Ishikawa (cell line): ENCODE data around the gene DVL2.

ENCODE experiments used
- CEBPB ChIP-seq: IDR thresholded peaks from 2 replicates; pipeline ENCODE4 v1.6.1; 2012
- CREB1 ChIP-seq: IDR thresholded peaks from 2 replicates; pipeline ENCODE4 v1.6.1; 2012; ENCODE audit warnings: low read depth
- EGR1 ChIP-seq: IDR thresholded peaks from 2 replicates; pipeline ENCODE4 v1.6.1; 2012
- EP300 ChIP-seq: IDR thresholded peaks from 2 replicates; pipeline ENCODE4 v1.6.1; 2012; ENCODE audit warnings: borderline replicate concordance
- FOXM1 ChIP-seq: IDR thresholded peaks from 2 replicates; pipeline ENCODE4 v1.6.1; 2012; ENCODE audit warnings: low read depth, borderline replicate concordance
- RAD21 ChIP-seq: IDR thresholded peaks from 2 replicates; pipeline ENCODE4 v1.6.1; 2012; ENCODE audit warnings: low read depth
- TAF1 ChIP-seq: IDR thresholded peaks from 2 replicates; pipeline ENCODE4 v1.6.1; 2012; ENCODE audit warnings: low read depth, mild to moderate bottlenecking
- TCF12 ChIP-seq: IDR thresholded peaks from 2 replicates; pipeline ENCODE4 v1.6.1; 2012; ENCODE audit warnings: low read depth
- USF1 ChIP-seq: IDR thresholded peaks from 2 replicates; pipeline ENCODE4 v1.6.1; 2012
- YY1 ChIP-seq: IDR thresholded peaks from 2 replicates; pipeline ENCODE4 v1.6.1; 2012; ENCODE audit warnings: low read depth
- ZBTB7A ChIP-seq: IDR thresholded peaks from 2 replicates; pipeline ENCODE4 v1.6.1; 2012; ENCODE audit warnings: low read depth
- TF ChIP-seq, protein P1 (sequence below): IDR thresholded peaks from 2 replicates; pipeline ENCODE4 v1.6.1; 2012; ENCODE audit warnings: low read depth, mild to moderate bottlenecking

DNA sequence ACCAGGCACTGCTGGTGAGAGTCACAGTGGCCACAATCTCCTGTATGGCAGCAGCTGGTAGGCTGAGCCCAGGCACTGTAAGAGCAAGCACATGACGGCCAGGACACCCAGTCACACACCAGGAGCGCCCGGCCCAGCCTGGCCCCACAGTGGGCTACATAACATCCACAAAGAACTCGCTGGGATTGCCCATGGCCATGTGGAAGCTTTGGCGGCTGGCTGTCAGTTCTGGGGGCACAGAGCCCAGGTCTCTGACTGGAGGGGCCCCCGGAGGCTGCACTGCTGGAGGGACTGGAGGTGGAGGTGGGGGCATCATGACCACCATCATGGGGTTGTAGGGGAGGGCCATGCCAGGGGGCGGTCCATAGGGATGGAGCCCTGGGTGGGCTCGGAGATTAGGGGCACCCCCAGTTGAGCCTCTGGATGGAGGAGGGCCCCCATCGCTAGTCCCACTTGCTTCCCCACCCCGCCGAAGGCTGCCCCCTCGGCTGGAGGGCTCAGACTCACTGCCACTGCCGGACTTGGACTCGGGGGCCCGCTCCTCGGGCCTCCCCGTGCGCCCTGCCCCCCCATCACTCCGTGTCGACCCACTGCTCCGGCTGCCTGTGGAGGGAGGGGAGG, 8.5 kb downstream of the DVL2 start:
- TF ChIP-seq EGR1: no peak
- TF ChIP-seq CEBPB: no peak
- TF ChIP-seq EP300: no peak
- TF ChIP-seq YY1: no peak
- TF ChIP-seq, protein P1, sequence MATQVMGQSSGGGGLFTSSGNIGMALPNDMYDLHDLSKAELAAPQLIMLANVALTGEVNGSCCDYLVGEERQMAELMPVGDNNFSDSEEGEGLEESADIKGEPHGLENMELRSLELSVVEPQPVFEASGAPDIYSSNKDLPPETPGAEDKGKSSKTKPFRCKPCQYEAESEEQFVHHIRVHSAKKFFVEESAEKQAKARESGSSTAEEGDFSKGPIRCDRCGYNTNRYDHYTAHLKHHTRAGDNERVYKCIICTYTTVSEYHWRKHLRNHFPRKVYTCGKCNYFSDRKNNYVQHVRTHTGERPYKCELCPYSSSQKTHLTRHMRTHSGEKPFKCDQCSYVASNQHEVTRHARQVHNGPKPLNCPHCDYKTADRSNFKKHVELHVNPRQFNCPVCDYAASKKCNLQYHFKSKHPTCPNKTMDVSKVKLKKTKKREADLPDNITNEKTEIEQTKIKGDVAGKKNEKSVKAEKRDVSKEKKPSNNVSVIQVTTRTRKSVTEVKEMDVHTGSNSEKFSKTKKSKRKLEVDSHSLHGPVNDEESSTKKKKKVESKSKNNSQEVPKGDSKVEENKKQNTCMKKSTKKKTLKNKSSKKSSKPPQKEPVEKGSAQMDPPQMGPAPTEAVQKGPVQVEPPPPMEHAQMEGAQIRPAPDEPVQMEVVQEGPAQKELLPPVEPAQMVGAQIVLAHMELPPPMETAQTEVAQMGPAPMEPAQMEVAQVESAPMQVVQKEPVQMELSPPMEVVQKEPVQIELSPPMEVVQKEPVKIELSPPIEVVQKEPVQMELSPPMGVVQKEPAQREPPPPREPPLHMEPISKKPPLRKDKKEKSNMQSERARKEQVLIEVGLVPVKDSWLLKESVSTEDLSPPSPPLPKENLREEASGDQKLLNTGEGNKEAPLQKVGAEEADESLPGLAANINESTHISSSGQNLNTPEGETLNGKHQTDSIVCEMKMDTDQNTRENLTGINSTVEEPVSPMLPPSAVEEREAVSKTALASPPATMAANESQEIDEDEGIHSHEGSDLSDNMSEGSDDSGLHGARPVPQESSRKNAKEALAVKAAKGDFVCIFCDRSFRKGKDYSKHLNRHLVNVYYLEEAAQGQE: no peak
- TF ChIP-seq TAF1: no peak
- no peak for TF ChIP-seq USF1
- TF ChIP-seq RAD21: no peak
- no peak for TF ChIP-seq FOXM1
- TF ChIP-seq TCF12: no peak
- no peak for TF ChIP-seq ZBTB7A
- TF ChIP-seq CREB1: no peak
